ENCODE results near the gene TSFM. TPM values are rescaled to one million over a fixed set of nuclear protein-coding genes. Genes with fewer than 3 reads are reported as not detected.

TSFM gene
- total and polyA plus RNA-seq, 2 of the 13 experiments (the other 11 are each of a cell fraction or from before 2014, with no cell fraction given) = 29.8 to 68.3 TPM

- TF ChIP-seq NFKB2 (CRISPR knock-in tag; IDR thresholded peaks at IDR 0.05; ENCODE audit: borderline replicate concordance) = no peak; the same call in 1 of the 2 replicates
- peak; percentile 34; the same call in 1 of the 2 replicates for TF ChIP-seq ZBED4 (CRISPR knock-in tag; IDR thresholded peaks at IDR 0.05; ENCODE audit: borderline replicate concordance)
- TF ChIP-seq ARID2 (CRISPR knock-in tag; IDR thresholded peaks at IDR 0.05; ENCODE audit: borderline replicate concordance) = no peak
- TF ChIP-seq FOXK2 (IDR thresholded peaks at IDR 0.05) = no peak
- no peak for TF ChIP-seq XBP1 (CRISPR knock-in tag; IDR thresholded peaks at IDR 0.05)
- no peak for TF ChIP-seq ZNF512 (CRISPR knock-in tag; IDR thresholded peaks at IDR 0.05)
- TF ChIP-seq ZNF563 (CRISPR knock-in tag; IDR thresholded peaks at IDR 0.05) = no peak
- no peak for TF ChIP-seq SOX13 (IDR thresholded peaks at IDR 0.05)
- peak in 1 of 2 experiments; percentile 38; a peak in 1 of 4 replicates for TF ChIP-seq SOX13 (CRISPR knock-in tag; conservative IDR thresholded peaks at IDR 0.05 in 1 of 2, IDR thresholded peaks at IDR 0.05 in 1 of 2)
- TF ChIP-seq NR2F6 (IDR thresholded peaks at IDR 0.05) = no peak
- TF ChIP-seq NR2F6 (CRISPR knock-in tag; IDR thresholded peaks at IDR 0.05) = peak; percentile 67; the same call in 1 of the 2 replicates
- TF ChIP-seq KLF9 (CRISPR knock-in tag; IDR thresholded peaks at IDR 0.05; ENCODE audit: low read depth) = no peak
- TF ChIP-seq, protein P1, sequence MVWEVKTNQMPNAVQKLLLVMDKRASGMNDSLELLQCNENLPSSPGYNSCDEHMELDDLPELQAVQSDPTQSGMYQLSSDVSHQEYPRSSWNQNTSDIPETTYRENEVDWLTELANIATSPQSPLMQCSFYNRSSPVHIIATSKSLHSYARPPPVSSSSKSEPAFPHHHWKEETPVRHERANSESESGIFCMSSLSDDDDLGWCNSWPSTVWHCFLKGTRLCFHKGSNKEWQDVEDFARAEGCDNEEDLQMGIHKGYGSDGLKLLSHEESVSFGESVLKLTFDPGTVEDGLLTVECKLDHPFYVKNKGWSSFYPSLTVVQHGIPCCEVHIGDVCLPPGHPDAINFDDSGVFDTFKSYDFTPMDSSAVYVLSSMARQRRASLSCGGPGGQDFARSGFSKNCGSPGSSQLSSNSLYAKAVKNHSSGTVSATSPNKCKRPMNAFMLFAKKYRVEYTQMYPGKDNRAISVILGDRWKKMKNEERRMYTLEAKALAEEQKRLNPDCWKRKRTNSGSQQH (CRISPR knock-in tag; IDR thresholded peaks at IDR 0.05; ENCODE audit: low read depth) = no peak
- TF ChIP-seq NFE2 (CRISPR knock-in tag; IDR thresholded peaks at IDR 0.05) = no peak
- TF ChIP-seq MAFF (IDR thresholded peaks at IDR 0.05; ENCODE audit: low read depth, low read length) = no peak
- no peak for TF ChIP-seq ZNF607 (CRISPR knock-in tag; IDR thresholded peaks at IDR 0.05; ENCODE audit: borderline replicate concordance)
- no peak for TF ChIP-seq KDM5B (CRISPR knock-in tag; IDR thresholded peaks at IDR 0.05; ENCODE audit: borderline replicate concordance)
- TF ChIP-seq ZBTB26 (CRISPR knock-in tag; IDR thresholded peaks at IDR 0.05; ENCODE audit: borderline replicate concordance) = no peak
- TF ChIP-seq NFIB (CRISPR knock-in tag; IDR thresholded peaks at IDR 0.05; ENCODE audit: borderline replicate concordance) = no peak
- TF ChIP-seq CENPT (CRISPR knock-in tag; IDR thresholded peaks at IDR 0.05; ENCODE audit: low read depth) = no peak
- TF ChIP-seq ZNF816 (CRISPR knock-in tag; IDR thresholded peaks at IDR 0.05; ENCODE audit: borderline replicate concordance) = no peak
- TF ChIP-seq NR2F1 (CRISPR knock-in tag; IDR thresholded peaks at IDR 0.05) = no peak
- TF ChIP-seq ZFP41 (CRISPR knock-in tag; IDR thresholded peaks at IDR 0.05; ENCODE audit: borderline replicate concordance) = no peak
Observed at GRCh38 chr12:57813971-57814772, 31.6 kb downstream of the TSFM start (continued).
